H7 (cell line): ENCODE measurements around the gene PLPPR1. TPM values are rescaled to one million over a fixed set of nuclear protein-coding genes. Genes with fewer than 3 reads are reported as not detected.
"Not testable (repeated sequence)": the region's sequence is repeated elsewhere in the genome, so short reads cannot be mapped to it uniquely, and the experiment has no call there.

Experiments
- DNase-seq: peaks from one replicate; pipeline ENCODE4 v3.0.0; 2012
- H3K27me3 ChIP-seq: 2 replicates; pipeline ENCODE4 v1.6.0; 2011; ENCODE audit warnings: mild to moderate bottlenecking, low read length; ENCODE audit not compliant: control insufficient read depth, insufficient read depth
- H3K36me3 ChIP-seq: replicated peaks from 2 replicates; pipeline ENCODE4 v1.5.1; 2011; ENCODE audit warnings: low read length; ENCODE audit not compliant: control insufficient read depth, insufficient read depth
- H3K4me3 ChIP-seq: 2 replicates; pipeline ENCODE4 v1.5.1; 2011; ENCODE audit warnings: low read depth, mild to moderate bottlenecking, control low read depth, low read length, moderate library complexity; ENCODE audit not compliant: insufficient read depth
- total RNA-seq: library from RNA; depleted of rRNA; stranded (reverse); fragments of >200 nt; shearing (Covaris generic); gene quantifications from 2 replicates; pipeline ENCODE4 v1.2.3, GENCODE V29; 2014

Gene PLPPR1
- total RNA-seq, 1 experiment from 2014 or later, result 2.8 TPM

DNA sequence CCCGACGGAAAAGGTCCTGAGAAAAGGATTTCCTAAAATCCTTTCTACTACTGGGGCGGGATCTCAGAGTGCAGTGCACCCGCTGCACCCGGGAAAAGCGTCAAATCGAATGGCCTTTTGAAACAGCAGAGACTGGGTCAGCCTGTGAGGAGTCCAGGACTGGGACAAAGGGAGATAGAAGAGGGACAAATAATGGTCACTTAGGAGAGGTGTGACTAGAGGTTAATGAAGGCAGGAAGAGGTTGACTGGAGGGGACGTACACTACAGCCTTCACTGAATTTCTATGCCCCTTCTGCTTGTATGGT, 1.5 kb downstream of the PLPPR1 start:
- Histone ChIP-seq H3K4me3 (no peak overlapping the region), H3K27me3 (peaks cover 50% of the 10 kb centered on the region), H3K36me3 (no peaks in the 10 kb centered on the region)
- peak; percentile 9 for DNase-seq

GRCh38 chr9:101032426-101032825, 3.9 kb downstream of the PLPPR1 start:
- no peaks in the 10 kb centered on the region for H3K36me3 ChIP-seq
- peaks cover 39% of the 10 kb centered on the region for H3K27me3 ChIP-seq
- no peak overlapping the region for H3K4me3 ChIP-seq
- no peak for DNase-seq

- no peaks in the 10 kb centered on the region for H3K36me3 ChIP-seq
- peaks cover 22% of the 10 kb centered on the region for H3K27me3 ChIP-seq
- no peak for DNase-seq
- H3K4me3 ChIP-seq, result no peak overlapping the region
Measured at GRCh38 chr9:101034222-101034621, 5.7 kb downstream of the PLPPR1 start.

GRCh38 chr9:101035098-101035497, 6.6 kb downstream of the PLPPR1 start:
- Histone ChIP-seq H3K4me3 (no peak overlapping the region), H3K27me3 (peaks cover 14% of the 10 kb centered on the region), H3K36me3 (no peaks in the 10 kb centered on the region)
- no peak for DNase-seq

DNA sequence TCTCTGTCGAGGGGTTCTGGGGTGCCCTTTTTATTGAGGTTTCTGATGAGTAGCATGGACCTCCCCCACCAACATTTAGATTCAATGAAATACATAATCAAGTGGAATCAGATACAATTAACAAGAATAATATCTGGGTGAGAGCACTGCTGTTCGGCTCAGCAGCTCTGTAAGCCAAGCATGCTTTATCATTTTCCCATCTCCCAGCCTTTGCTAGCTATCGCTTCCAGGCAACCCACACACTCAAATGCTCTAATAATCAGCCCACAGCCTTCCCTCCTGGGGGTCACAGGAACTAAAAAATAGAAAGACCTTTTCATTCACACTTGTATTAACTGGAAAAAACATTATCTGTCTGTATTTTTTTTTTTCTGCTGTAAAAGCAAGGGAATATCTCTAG, 8.9 kb downstream of the PLPPR1 start:
- no peak for DNase-seq
- Histone ChIP-seq H3K27me3 (no peaks in the 10 kb centered on the region), H3K36me3 (no peaks in the 10 kb centered on the region), H3K4me3 (no peak overlapping the region)

DNA sequence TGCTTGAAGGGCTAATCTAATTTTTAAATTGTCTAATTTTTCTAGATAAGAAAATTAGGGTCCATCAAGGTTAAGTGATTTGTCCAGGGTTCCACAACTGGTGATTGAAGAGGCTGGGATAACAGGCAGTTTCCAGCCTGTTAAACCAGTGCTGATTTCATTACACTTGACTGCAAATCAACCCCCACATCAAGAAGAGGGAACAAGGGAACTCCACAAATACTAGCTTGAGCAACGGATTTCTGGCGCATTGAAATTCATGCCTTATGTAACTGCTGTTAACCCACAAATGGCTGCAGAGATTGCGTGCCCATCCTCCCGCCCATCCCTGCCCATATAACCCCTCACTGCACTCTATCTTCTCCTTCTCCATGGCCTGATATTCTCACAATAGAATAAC, 10.0 kb downstream of the PLPPR1 start:
- H3K4me3 ChIP-seq, result no peak overlapping the region
- DNase-seq, result no peak
- no peaks in the 10 kb centered on the region for H3K27me3 ChIP-seq
- H3K36me3 ChIP-seq, result no peaks in the 10 kb centered on the region

DNA sequence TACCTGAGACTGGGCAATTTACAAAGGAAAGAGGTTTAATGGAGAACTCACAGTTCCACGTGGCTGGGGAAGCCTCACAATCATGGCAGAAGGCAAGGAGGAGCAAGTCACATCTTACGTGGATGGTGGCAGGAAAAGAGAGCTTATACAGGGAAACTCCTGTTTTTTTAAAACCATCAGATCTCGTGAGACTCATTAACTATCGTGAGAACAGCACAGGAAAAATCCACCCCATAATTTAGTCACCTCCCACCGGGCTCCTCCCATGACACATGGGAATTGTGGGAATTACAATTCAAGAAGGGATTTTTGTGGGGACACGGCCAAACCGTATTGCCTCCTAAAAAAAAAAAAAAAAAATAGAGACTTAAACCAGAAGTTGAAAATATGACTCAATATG, 11.1 kb downstream of the PLPPR1 start:
- H3K36me3 ChIP-seq, DNase-seq, H3K27me3 ChIP-seq, H3K4me3 ChIP-seq: not testable (repeated sequence)

- H3K27me3 ChIP-seq, result no peaks in the 10 kb centered on the region
- H3K36me3 ChIP-seq, result no peaks in the 10 kb centered on the region
- no peak overlapping the region for H3K4me3 ChIP-seq
- DNase-seq, result no peak
Measured at GRCh38 chr9:101047848-101048397, 19.4 kb downstream of the PLPPR1 start.

DNA sequence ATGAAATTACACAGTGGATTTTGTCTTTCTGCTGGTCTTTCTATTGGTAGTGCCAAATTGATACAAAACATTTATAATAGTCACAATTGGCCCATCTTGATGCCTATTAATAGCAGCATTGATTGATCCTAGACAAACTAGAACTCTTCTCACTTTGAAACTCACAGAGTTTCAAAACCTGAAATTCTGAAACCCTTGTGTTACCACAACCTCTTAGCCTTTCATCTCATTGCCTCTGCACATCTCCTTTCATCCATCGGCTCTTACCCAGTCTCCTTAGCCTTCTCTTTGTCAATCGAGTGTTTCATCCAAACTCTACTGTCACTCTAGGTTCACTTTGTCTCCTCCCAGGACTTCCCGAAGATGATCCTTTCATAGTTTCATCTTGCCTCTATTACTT, 22.1 kb downstream of the PLPPR1 start:
- no peaks in the 10 kb centered on the region for H3K27me3 ChIP-seq
- H3K36me3 ChIP-seq, result no peaks in the 10 kb centered on the region
- H3K4me3 ChIP-seq, result no peak overlapping the region
- DNase-seq, result no peak

DNA sequence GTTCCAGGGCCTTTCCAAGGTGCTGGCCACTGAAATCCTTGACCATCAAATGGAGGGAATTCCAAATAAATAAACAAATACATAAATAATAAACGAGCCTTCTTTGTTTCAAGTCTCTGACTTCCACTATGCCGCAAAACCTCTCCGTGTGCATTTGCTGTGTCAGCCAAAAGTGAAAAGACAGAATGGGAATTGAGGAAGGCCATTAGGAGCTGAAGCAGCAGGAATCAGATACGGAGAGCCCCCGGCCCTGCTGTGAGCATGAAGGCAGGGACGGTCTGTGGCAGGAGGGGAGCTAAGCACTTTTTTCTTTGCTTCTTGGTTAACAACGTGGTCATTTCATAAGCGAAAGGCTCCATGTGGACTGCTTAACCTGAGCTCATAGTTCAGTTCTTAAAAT, 26.1 kb downstream of the PLPPR1 start:
- Histone ChIP-seq H3K4me3 (no peak overlapping the region), H3K36me3 (no peaks in the 10 kb centered on the region), H3K27me3 (no peaks in the 10 kb centered on the region)
- peak; percentile 27 for DNase-seq

GRCh38 chr9:101055516-101055915, 27.0 kb downstream of the PLPPR1 start:
- Histone ChIP-seq H3K4me3 (no peak overlapping the region), H3K27me3 (no peaks in the 10 kb centered on the region), H3K36me3 (no peaks in the 10 kb centered on the region)
- no peak for DNase-seq

- DNase-seq, result no peak
- H3K4me3 ChIP-seq, result no peak overlapping the region
- H3K27me3 ChIP-seq, result no peaks in the 10 kb centered on the region
- H3K36me3 ChIP-seq, result no peaks in the 10 kb centered on the region
Measured at GRCh38 chr9:101062686-101063085, 34.2 kb downstream of the PLPPR1 start.

- Histone ChIP-seq H3K27me3 (no peaks in the 10 kb centered on the region), H3K4me3 (no peak overlapping the region), H3K36me3 (no peaks in the 10 kb centered on the region)
- DNase-seq, result no peak
Measured at GRCh38 chr9:101063192-101063591, 34.7 kb downstream of the PLPPR1 start.

- H3K27me3 ChIP-seq, result no peaks in the 10 kb centered on the region
- no peak for DNase-seq
- H3K36me3 ChIP-seq, result no peaks in the 10 kb centered on the region
- H3K4me3 ChIP-seq, result no peak overlapping the region
Measured at GRCh38 chr9:101064206-101064605, 35.7 kb downstream of the PLPPR1 start.

- Histone ChIP-seq H3K4me3 (no peak overlapping the region), H3K27me3 (no peaks in the 10 kb centered on the region), H3K36me3 (no peaks in the 10 kb centered on the region)
- no peak for DNase-seq
Measured at GRCh38 chr9:101065930-101066329, 37.4 kb downstream of the PLPPR1 start.

DNA sequence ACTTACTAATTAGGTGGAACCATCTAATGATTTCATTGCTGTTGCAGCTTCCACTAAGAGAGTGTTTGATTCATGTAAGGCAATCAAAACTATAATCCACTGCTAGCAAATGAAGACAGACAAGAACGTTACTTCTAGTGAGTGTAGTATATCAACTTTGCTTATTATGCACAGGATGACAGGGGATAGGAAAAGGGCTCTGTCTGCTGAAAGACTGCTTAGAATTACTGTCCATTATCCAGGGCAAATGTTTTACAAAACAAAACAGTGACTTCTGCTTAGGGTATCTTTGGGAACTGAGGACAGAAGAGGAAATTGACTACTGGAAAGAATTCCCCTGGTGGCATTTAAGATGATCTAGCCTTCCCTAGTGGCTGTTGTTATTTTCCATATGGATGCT, 40.2 kb downstream of the PLPPR1 start:
- no peak for DNase-seq

More for the DNA sequence above, 40.2 kb downstream of the PLPPR1 start:
- H3K4me3 ChIP-seq, result no peak overlapping the region
- no peaks in the 10 kb centered on the region for H3K36me3 ChIP-seq
- no peaks in the 10 kb centered on the region for H3K27me3 ChIP-seq
